WTC11 (cell line): ENCODE results near the gene C19orf67. TPM values are rescaled to one million over a fixed set of nuclear protein-coding genes. Genes with fewer than 3 reads are reported as not detected.

Experiments used
- AR ChIP-seq: fragments of 250-450 bp; sonication (Bioruptor Pico); IDR thresholded peaks from 2 replicates; pipeline ENCODE4 v1.9.0; 2021; ENCODE audit warnings: mild to moderate bottlenecking
- ATF3 ChIP-seq: sonication (generic); formaldehyde crosslinking; conservative IDR thresholded peaks from 2 replicates; pipeline ENCODE4 v1.8.1; 2022; ENCODE audit warnings: mild to moderate bottlenecking, missing genetic modification reagents
- CBFB ChIP-seq: sonication (generic); formaldehyde crosslinking; IDR thresholded peaks from 2 replicates; pipeline ENCODE4 v1.8.1; 2022; ENCODE audit warnings: mild to moderate bottlenecking, low read depth, missing genetic modification reagents
- E2F1 ChIP-seq: sonication (generic); formaldehyde crosslinking; IDR thresholded peaks from 2 replicates; pipeline ENCODE4 v1.8.0; 2022; ENCODE audit warnings: mild to moderate bottlenecking, missing genetic modification reagents
- E2F4 ChIP-seq: sonication (generic); formaldehyde crosslinking; IDR thresholded peaks from 2 replicates; pipeline ENCODE4 v1.8.1; 2022; ENCODE audit warnings: low read depth, mild to moderate bottlenecking, moderate library complexity, missing genetic modification reagents, borderline replicate concordance
- ELF4 ChIP-seq: sonication (generic); formaldehyde crosslinking; IDR thresholded peaks from 2 replicates; pipeline ENCODE4 v1.8.1; 2022; ENCODE audit warnings: low read depth, mild to moderate bottlenecking, moderate library complexity, missing genetic modification reagents
- ETV6 ChIP-seq: sonication (generic); formaldehyde crosslinking; IDR thresholded peaks from 2 replicates; pipeline ENCODE4 v1.8.1; 2022; ENCODE audit warnings: mild to moderate bottlenecking, missing genetic modification reagents
- FOXP1 ChIP-seq: sonication (generic); formaldehyde crosslinking; IDR thresholded peaks from 2 replicates; pipeline ENCODE4 v1.8.0; 2022; ENCODE audit warnings: missing genetic modification reagents, mild to moderate bottlenecking, moderate library complexity, borderline replicate concordance
- HMGXB4 ChIP-seq: sonication (generic); formaldehyde crosslinking; IDR thresholded peaks from 2 replicates; pipeline ENCODE4 v1.8.1; 2023; ENCODE audit warnings: mild to moderate bottlenecking, moderate library complexity, missing genetic modification reagents
- MAX ChIP-seq: sonication (generic); formaldehyde crosslinking; IDR thresholded peaks from 2 replicates; pipeline ENCODE4 v1.8.0; 2022; ENCODE audit warnings: mild to moderate bottlenecking, missing genetic modification reagents
- NR1H2 ChIP-seq: sonication (generic); formaldehyde crosslinking; IDR thresholded peaks from 2 replicates; pipeline ENCODE4 v1.9.0; 2021; ENCODE audit warnings: mild to moderate bottlenecking, moderate library complexity, missing genetic modification reagents
- PRDM15 ChIP-seq: sonication (generic); formaldehyde crosslinking; IDR thresholded peaks from 2 replicates; pipeline ENCODE4 v1.8.0; 2022; ENCODE audit warnings: missing genetic modification reagents
- SMAD3 ChIP-seq: sonication (generic); formaldehyde crosslinking; IDR thresholded peaks from 2 replicates; pipeline ENCODE4 v1.8.0; 2022; ENCODE audit warnings: missing genetic modification reagents, mild to moderate bottlenecking, borderline replicate concordance
- SMAD4 ChIP-seq: sonication (generic); formaldehyde crosslinking; IDR thresholded peaks from 2 replicates; pipeline ENCODE4 v1.8.0; 2022; ENCODE audit warnings: mild to moderate bottlenecking, missing genetic modification reagents
- STAT6 ChIP-seq: sonication (generic); formaldehyde crosslinking; conservative IDR thresholded peaks from 2 replicates; pipeline ENCODE4 v1.8.1; 2023; ENCODE audit warnings: mild to moderate bottlenecking, low read depth, missing genetic modification reagents, moderate library complexity
- TEAD4 ChIP-seq: sonication (generic); formaldehyde crosslinking; IDR thresholded peaks from 2 replicates; pipeline ENCODE4 v1.8.0; 2022; ENCODE audit warnings: mild to moderate bottlenecking, missing genetic modification reagents
- TP53 ChIP-seq: sonication (generic); formaldehyde crosslinking; IDR thresholded peaks from 2 replicates; pipeline ENCODE4 v1.8.1; 2023; ENCODE audit warnings: mild to moderate bottlenecking, missing genetic modification reagents
- ZBTB21 ChIP-seq: sonication (generic); formaldehyde crosslinking; IDR thresholded peaks from 2 replicates; pipeline ENCODE4 v1.8.1; 2023; ENCODE audit warnings: mild to moderate bottlenecking, missing genetic modification reagents, borderline replicate concordance
- ZNF121 ChIP-seq: sonication (generic); formaldehyde crosslinking; IDR thresholded peaks from 2 replicates; pipeline ENCODE4 v1.8.0; 2023; ENCODE audit warnings: missing genetic modification reagents
- ZNF281 ChIP-seq: sonication (generic); formaldehyde crosslinking; IDR thresholded peaks from 2 replicates; pipeline ENCODE4 v1.8.0; 2023; ENCODE audit warnings: mild to moderate bottlenecking, missing genetic modification reagents
- total RNA-seq: library from RNA; stranded (reverse); gene quantifications from 3 replicates; pipeline ENCODE4 v1.2.3, GENCODE V29; 2021

Gene C19orf67
- total RNA-seq, 1 experiment from 2014 or later, result 0.35 TPM

- peak; percentile 41; the same call in 1 of the 2 replicates for TF ChIP-seq FOXP1
- TF ChIP-seq ATF3 (CRISPR knock-in tag), result no peak
- TF ChIP-seq SMAD4 (CRISPR knock-in tag), result no peak
- no peak for TF ChIP-seq E2F4 (CRISPR knock-in tag)
- TF ChIP-seq ETV6 (CRISPR knock-in tag), result peak; percentile 62; the same call in 1 of the 2 replicates
- TF ChIP-seq NR1H2 (CRISPR knock-in tag), result no peak
- TF ChIP-seq AR (CRISPR knock-in tag), result no peak
- TF ChIP-seq TP53 (CRISPR knock-in tag), result no peak
- no peak for TF ChIP-seq STAT6 (CRISPR knock-in tag)
- no peak for TF ChIP-seq ZNF121 (CRISPR knock-in tag)
- no peak for TF ChIP-seq CBFB (CRISPR knock-in tag)
- no peak for TF ChIP-seq SMAD3 (CRISPR knock-in tag)
- TF ChIP-seq MAX (CRISPR knock-in tag), result no peak
- no peak for TF ChIP-seq ZBTB21 (CRISPR knock-in tag)
- no peak for TF ChIP-seq TEAD4
- TF ChIP-seq E2F1, result no peak
- no peak for TF ChIP-seq ZNF281
- TF ChIP-seq ELF4, result no peak
- TF ChIP-seq PRDM15 (CRISPR knock-in tag), result no peak
- TF ChIP-seq HMGXB4 (CRISPR knock-in tag), result peak; percentile 38; the same call in 1 of the 2 replicates
Observed at GRCh38 chr19:14091081-14091812, 5.7 kb upstream of the C19orf67 start (continued).
